ENCODE results near the gene CD300H. TPM values are rescaled to one million over a fixed set of nuclear protein-coding genes. Genes with fewer than 3 reads are reported as not detected.
"Not testable (repeated sequence)": the region's sequence is repeated elsewhere in the genome, so short reads cannot be mapped to it uniquely, and the experiment has no call there.

The CD300H gene
- total RNA-seq, 1 donor from 2014 or later, result not detected

DNA sequence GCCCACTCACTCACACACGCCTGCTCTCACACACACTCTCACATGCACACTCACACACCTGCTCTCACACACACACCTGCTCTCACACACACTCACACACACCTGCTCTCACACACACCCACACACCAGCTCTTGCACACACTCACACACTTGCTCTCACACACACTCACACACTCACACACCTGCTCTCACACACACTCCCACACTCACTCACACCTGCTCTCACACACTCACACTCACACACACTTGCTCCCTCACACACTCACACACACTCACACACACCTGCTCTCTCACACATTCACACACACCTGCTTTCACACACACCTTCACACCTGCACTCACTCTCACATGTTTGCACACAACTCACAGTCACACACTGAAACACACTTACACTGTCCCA, 4.0 kb downstream of the CD300H start:
- Mint-ChIP-seq H3K36me3 (ENCODE audit: low read depth, unreplicated experiment) (peaks cover 16% of the 10 kb centered on the region), H3K27ac (ENCODE audit: unreplicated experiment) (peak overlapping the region; percentile 16), H3K4me3 (ENCODE audit: unreplicated experiment) (no peak overlapping the region), H3K4me1 (ENCODE audit: unreplicated experiment) (peaks cover 3% of the 10 kb centered on the region), H3K27me3 (ENCODE audit: unreplicated experiment) (peaks cover 12% of the 10 kb centered on the region), H3K9me3 (ENCODE audit: unreplicated experiment) (peaks cover 5% of the 10 kb centered on the region)
- TF ChIP-seq, protein P1, sequence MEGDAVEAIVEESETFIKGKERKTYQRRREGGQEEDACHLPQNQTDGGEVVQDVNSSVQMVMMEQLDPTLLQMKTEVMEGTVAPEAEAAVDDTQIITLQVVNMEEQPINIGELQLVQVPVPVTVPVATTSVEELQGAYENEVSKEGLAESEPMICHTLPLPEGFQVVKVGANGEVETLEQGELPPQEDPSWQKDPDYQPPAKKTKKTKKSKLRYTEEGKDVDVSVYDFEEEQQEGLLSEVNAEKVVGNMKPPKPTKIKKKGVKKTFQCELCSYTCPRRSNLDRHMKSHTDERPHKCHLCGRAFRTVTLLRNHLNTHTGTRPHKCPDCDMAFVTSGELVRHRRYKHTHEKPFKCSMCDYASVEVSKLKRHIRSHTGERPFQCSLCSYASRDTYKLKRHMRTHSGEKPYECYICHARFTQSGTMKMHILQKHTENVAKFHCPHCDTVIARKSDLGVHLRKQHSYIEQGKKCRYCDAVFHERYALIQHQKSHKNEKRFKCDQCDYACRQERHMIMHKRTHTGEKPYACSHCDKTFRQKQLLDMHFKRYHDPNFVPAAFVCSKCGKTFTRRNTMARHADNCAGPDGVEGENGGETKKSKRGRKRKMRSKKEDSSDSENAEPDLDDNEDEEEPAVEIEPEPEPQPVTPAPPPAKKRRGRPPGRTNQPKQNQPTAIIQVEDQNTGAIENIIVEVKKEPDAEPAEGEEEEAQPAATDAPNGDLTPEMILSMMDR (IDR thresholded peaks at IDR 0.05; ENCODE audit: unreplicated experiment), result no peak
- DNase-seq (ENCODE audit: low spot score), result no peak

DNA sequence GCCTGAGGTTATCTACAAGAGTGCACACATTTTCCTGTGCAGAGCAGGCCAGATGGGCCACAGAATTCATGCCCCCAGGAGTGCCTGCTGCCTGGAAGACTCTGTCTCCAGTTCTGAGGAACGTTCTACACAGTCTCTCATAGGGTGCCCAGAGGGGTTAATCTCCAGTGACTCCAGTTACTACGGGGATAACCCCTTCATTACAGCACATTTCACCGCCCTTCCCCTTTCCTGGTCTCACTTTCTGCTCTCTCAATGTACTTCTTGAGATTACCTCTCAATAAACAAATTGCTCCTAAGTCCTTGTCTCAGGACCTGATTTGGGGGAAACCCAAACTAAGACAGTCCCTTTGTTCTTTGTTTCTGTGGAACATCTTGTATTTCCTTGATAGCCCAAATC, 5.7 kb downstream of the CD300H start:
- no peak for DNase-seq (ENCODE audit: low spot score)
- Mint-ChIP-seq H3K36me3 (ENCODE audit: low read depth, unreplicated experiment) (peaks cover 17% of the 10 kb centered on the region), H3K4me1 (ENCODE audit: unreplicated experiment) (peaks cover 3% of the 10 kb centered on the region), H3K27ac (ENCODE audit: unreplicated experiment) (no peak overlapping the region), H3K4me3 (ENCODE audit: unreplicated experiment) (no peak overlapping the region), H3K27me3 (ENCODE audit: unreplicated experiment) (peaks cover 12% of the 10 kb centered on the region), H3K9me3 (ENCODE audit: unreplicated experiment) (peaks cover 5% of the 10 kb centered on the region)
- TF ChIP-seq, protein P1 (IDR thresholded peaks at IDR 0.05; ENCODE audit: unreplicated experiment), result no peak

- peaks cover 17% of the 10 kb centered on the region for H3K36me3 Mint-ChIP-seq (ENCODE audit: low read depth, unreplicated experiment)
- DNase-seq (ENCODE audit: low spot score), result no peak
- TF ChIP-seq, protein P1 (IDR thresholded peaks at IDR 0.05; ENCODE audit: unreplicated experiment), result no peak
- H3K4me3 Mint-ChIP-seq (ENCODE audit: unreplicated experiment), result no peak overlapping the region
- H3K9me3 Mint-ChIP-seq (ENCODE audit: unreplicated experiment), result peaks cover 5% of the 10 kb centered on the region
- H3K27me3 Mint-ChIP-seq (ENCODE audit: unreplicated experiment), result peaks cover 9% of the 10 kb centered on the region
- peaks cover 3% of the 10 kb centered on the region for H3K4me1 Mint-ChIP-seq (ENCODE audit: unreplicated experiment)
- H3K27ac Mint-ChIP-seq (ENCODE audit: unreplicated experiment), result no peak overlapping the region
Measured at GRCh38 chr17:74558882-74559519, 8.3 kb downstream of the CD300H start.

DNA sequence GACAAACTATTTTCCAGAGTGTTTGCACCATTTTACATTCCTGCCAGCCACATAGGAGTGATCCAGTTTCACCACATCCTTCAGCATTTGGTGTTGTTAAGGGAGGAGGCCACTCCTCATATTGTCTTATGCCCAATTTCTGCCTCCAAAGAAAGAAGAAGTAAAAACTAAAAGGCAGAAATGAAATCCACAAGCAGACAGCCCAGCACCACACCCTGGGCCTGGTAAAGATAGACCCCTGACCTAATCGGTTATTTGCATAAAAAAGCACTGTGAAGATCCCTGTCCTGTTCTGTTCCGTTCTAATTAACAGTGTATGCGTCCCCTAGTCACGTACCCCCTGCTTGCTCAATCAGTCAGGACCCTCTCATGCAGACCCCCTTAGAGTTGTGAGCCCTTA, 8.9 kb downstream of the CD300H start:
- not testable (repeated sequence) for H3K27me3 Mint-ChIP-seq (ENCODE audit: unreplicated experiment); H3K4me3 Mint-ChIP-seq (ENCODE audit: unreplicated experiment); H3K27ac Mint-ChIP-seq (ENCODE audit: unreplicated experiment)

DNA sequence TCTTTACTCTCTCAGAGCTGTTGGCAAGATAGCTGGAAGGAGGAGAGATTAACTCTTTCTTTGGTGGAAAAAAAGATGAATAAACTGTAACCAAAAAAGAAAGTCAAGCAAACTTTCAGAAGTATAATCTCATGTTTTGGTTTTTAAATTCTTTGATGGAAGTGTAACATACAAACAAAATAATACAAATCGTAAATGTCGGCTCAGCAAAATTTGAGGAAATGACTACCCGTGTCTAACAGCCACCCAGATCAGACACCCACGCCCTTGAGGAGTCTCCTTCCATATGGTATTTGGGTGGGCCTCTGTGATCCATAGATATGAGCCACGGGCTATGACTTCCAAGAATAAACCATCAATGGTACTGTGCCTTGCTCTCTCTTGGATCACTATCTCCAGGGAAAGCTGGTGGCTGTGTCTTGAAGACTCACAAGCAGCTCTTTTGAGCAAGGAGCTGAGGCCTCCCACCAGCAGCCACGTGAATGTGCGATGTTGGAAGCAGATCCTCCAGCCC, 11.8 kb downstream of the CD300H start:
- peaks cover 5% of the 10 kb centered on the region for H3K9me3 Mint-ChIP-seq (ENCODE audit: unreplicated experiment)
- DNase-seq (ENCODE audit: low spot score), result no peak
- peaks cover 7% of the 10 kb centered on the region for H3K27me3 Mint-ChIP-seq (ENCODE audit: unreplicated experiment)
- TF ChIP-seq, protein P1 (IDR thresholded peaks at IDR 0.05; ENCODE audit: unreplicated experiment), result no peak
- no peak overlapping the region for H3K4me3 Mint-ChIP-seq (ENCODE audit: unreplicated experiment)
- H3K36me3 Mint-ChIP-seq (ENCODE audit: low read depth, unreplicated experiment), result peaks cover 13% of the 10 kb centered on the region
- no peaks in the 10 kb centered on the region for H3K4me1 Mint-ChIP-seq (ENCODE audit: unreplicated experiment)
- H3K27ac Mint-ChIP-seq (ENCODE audit: unreplicated experiment), result no peak overlapping the region

More for the DNA sequence above, 8.9 kb downstream of the CD300H start:
- DNase-seq (ENCODE audit: low spot score); H3K9me3 Mint-ChIP-seq (ENCODE audit: unreplicated experiment); H3K4me1 Mint-ChIP-seq (ENCODE audit: unreplicated experiment): not testable (repeated sequence)
- H3K36me3 Mint-ChIP-seq (ENCODE audit: low read depth, unreplicated experiment), result peaks cover 14% of the 10 kb centered on the region

Data from endothelial cell (in vitro differentiated cells).